OCI-M2 (cell line): ENCODE results near the gene MLLT1.

Source experiments
- DNase-seq: peaks from one replicate; lab custom pipeline; 2025; ENCODE audit not compliant: unreplicated experiment; lab: John Stamatoyannopoulos, UW

Gene MLLT1

DNA sequence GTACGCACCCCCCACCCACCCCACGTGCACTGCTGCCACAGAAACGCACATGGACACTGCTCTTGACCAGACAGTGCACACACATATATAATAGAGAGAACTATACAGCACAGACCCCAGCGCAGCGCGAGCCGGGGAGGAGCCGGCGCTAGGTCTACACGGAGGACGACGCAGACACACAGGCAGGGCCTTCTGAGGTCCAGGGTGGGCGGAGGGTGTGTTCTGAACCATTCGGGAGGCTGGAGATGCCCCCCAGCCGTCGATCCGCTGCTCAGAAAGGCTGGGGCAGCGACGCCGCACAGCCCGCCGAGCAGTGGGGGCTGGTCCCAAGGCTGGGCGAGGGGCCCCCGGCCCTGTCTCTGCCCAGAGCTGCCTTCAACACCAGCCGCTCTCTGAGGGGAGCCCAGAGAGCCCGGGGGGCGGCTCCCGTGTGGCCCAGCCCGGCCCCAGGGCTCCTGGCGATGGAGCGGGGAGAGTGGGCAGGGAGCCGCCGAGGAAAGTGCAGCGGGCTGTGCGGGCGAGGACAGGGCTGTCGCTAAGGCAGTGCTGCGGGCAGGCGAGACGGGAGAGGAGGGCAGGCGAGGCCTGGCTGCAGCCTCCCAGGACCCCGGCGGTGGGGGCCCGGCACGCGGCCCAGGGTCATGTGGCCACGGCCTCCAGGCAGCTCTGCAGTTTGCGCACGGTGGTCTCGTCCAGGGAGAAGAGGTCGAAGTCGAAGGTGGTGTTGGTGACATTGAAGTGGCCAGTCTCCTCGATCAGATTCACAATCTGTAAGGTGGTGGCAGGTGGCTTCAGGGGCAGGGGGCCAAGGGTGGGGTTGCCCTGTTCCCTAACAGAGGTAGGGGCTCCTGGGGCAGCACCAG is 67.1 kb downstream of the MLLT1 start:
- DNase-seq, result no peak

DNA sequence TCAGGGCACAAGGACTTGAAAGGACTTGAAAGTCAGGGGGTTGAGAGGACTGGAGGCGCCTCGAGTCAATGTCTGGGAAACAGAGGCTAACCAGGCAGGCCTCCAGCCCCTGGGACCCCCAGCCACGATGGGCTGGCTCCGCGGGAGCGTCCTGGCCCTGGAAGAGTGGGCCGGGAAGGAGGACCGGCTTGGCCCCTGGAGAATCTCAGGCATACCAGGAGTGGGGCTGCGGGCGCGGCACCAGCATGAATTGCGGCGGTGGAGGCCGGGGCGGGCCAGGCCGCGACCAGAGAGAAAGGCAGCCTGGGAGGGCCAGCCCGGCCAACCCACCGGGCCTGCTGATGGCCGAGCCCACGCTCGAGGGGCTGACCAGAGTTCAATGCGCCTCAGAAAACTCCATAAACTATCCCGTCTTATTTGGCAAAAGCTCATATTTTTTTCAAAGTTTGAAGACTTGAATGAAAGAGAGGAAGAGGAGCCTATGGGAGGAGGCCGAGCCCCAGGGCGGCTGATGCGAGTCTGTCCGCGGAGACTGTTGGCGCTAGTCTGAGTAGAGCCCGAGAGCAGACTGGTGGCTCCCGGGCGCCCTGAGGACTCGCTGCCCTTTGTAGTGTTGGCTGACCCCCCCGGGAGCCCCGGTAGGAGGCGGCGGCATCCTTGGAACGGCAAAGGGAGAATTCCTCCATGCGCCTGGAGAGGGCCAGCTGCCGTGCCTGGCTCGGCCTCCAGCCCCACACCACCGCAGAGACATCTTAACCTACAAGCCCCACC is 68.0 kb downstream of the MLLT1 start:
- no peak for DNase-seq

DNA sequence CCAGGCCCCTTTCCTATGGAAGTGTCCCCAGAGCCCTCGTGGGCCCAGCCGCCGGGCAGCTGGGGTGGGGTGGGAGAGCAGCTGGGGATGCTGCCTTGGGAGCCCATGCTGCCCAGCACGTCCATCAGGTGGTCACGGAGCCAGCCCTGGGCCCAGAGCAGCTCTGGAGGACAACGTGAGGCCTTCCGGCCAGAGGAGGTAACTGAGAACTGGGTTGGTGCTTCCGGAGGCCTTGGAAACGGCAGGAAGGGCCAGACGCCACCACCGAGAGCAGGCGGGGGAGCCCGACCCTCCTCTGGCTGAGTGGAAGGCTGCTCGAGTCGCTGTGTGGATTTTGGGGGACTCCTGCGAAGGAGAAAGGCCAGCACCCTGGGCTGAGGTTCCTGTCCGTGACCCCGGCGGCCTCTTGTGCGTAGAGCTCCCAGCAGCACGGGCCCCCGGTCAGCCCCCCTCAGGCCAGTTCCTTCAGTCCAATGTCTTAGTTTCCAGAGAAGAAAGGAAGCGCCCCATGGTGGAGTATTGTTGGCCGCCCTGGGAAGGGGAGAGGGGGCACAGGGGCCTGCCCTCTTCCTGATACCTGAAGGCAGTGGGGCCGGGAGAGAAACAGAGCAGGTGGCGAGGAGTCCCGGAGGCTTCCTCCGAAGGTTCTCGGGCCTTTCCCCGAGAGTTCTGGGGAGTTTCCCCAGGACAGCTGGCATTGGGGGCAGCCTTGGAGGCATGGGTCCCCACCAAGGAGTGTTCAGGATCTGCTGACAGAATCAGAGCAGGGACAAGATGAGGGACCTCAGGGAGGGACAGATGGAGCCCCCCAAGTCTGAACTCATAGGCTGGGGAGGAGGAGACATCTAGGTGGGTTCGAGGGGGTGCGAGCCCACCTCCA is 68.8 kb downstream of the MLLT1 start:
- DNase-seq, result no peak

DNA sequence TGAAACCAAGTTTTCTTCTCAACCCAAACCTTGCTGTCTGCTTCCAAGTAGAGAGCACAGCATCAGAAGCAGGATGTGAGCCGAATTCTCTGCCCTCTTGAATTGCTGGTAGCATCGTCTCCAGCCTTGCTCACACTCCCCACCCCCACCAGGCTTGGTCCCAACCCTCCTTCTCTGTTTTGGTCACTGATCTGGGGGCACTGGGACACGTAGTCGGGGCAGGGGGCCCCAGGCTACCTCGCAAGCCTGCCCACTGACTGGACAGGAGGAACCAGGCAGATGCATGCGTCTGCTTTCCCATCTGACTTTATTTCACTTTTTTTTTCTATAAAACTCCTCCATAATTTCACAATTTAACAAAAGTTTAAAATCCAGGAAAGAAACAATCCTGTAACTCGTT is 69.7 kb downstream of the MLLT1 start:
- no peak for DNase-seq

DNA sequence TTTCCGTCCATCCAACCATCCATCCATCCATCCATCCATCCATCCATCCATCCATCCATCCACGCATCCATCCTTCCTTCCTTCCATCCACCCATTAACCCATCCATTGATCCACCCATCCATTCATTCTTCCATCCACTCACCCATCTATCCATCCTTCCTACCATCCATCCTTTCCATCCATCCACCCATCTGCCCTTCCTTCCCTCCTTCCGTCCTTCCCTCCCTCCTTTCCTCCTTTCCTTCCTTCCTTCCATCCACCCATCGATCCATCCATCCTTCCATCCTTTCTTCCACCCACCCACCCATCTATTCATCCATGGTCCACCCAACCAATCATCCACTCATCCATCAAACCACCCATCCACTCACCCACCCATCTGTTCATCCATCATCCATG is 70.1 kb downstream of the MLLT1 start:
- no peak for DNase-seq

DNA sequence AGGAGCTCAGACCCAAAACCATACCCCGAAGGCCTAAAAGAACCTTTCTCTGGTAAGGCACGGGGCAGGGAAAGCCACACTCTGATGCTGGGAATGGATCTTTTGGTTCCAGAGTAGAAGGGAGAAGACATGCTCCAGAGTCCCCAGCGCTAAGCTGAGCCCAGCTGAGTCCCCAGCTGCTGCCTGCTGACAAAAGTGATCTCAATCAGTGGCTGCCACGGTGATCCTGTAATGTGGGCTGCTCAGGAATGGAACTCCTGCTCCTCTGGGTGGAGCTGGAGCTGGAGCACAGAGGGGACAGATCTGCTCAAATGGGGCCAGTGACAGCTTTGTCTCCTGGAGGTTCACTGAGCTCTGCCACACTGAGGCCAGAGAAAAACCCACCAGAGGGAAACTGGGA is 70.5 kb downstream of the MLLT1 start:
- DNase-seq, result no peak

DNA sequence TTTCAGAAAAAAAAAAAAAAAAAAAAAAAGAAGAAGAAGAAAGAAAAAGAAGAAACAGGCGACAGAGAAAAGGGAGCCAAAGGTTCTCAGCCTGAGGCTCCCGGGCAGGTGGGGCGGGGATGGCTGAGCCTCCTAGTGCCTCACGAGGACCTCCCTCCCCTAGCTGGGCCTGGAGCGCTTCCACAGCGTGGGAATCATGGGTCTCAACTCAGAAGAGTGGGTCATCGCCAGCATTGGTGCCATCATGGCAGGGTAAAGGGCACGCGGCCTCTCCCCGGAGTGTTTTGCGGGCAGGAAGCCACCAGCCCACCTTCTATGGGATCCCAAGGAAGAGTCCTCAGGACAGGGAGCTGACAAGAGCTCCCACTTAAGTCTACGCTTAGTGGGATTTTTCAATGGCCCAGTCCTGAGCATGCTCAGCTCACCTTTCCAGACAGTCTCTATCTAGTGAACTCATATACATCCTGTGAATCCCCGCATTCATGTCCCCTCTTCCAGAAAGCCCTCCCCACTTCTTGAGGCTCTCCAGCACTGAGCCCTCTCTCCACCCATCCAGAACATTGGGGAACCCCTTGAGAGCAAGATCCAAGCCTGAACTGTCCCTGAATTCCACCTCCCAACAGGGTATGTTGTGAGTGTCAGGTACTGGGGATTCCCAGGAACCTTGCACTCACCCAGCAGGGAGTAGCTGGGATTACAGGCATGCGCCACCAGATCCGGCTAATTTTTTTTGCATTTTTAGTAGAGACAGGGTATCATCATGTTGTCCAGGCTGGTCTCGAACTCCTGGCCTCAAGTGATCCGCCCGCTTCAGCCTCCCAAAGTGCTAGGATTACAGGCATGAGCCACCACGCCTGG is 74.7 kb downstream of the MLLT1 start:
- no peak for DNase-seq

DNA sequence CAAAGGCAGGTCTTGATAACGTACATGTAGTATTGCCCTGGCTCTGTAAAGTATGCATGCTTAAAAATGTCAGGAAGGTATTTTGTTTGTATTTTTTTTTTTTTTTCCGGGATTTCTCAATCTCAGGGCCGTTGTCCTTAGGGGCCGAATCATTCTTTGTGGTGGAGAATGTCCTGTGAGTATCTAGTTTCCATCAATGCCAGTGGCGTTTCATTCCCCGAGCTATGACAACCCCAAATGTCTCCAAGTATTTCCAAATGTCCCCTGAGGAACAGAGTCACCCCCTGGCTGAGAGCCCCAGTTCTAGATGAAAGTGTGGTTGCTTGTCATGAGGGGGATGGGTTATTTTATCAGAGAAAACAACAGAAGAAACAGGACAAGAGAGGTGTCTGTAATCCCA is 75.6 kb downstream of the MLLT1 start:
- DNase-seq, result no peak

DNA sequence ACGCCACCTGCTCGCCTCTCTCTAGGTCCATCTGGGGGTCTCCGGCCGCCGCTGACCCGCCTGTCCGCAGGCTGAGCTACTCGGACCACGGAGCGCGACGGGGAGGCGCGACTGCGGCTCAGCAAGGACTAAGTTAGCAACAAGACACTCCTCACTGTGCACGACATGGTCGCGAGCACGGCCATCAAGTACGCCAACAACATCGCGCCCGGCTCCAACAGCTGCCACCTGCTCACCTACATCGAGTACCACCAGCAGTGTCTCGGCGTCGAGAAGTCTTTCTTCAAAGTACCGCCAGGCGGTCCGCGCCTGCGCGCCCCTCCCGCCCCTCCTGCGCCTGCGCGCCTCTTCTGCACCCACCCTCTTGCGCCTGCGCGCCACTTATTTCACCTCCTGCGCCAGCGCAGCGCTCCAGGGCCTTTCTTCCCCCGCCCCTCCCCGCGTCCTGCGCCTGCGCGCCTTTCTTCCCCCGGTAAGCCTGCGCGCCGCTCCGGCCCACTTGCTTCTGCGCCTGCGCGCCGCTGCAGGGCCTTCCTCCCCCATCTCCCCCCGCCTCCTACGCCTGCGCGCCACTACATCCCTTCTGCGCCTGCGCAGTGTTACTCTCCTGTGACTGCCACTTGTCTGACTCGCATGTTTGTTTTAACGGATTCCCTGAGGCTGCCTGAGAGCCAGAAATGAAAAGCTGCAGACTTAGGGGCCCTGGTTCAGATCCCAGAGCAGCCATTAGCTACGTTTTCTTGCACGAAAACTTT is 80.4 kb downstream of the MLLT1 start:
- peak; percentile 94 for DNase-seq

DNA sequence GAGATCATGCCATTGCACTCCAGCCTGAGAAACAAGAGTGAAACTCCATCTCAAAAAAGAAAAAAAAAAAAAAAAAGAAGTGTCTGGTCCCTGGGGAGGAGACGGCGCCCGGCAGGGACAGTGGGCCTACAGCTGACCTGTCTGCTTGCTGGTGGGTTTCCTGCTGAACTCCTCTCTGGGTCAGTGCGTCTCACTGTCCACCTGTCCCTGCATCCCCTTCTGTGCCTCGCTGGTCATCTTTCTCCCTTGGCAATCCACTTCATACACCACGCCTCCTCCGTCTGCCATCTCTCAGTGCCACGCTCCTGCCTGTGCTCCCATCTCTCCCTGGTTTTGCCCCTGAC is 80.9 kb downstream of the MLLT1 start:
- no peak for DNase-seq

DNA sequence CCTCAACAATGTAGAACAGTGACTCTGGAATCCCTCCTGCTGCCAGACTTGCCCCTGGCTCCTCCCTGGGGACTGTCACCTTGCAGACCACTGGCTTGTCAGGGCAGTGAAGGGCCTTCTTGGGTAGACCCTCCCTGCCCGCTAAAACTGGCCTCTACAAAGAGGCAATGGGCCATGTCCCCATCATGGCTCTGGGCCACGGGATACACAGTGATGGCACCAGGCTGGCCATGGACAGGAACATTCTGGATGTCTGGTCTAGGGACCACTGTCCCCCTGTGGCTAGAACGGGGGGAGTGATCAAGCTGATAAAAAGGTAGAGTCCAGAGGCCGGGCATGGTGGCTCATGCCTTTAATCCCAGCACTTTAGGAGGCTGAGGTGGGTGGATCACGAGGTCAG is 83.4 kb downstream of the MLLT1 start:
- DNase-seq, result no peak

DNA sequence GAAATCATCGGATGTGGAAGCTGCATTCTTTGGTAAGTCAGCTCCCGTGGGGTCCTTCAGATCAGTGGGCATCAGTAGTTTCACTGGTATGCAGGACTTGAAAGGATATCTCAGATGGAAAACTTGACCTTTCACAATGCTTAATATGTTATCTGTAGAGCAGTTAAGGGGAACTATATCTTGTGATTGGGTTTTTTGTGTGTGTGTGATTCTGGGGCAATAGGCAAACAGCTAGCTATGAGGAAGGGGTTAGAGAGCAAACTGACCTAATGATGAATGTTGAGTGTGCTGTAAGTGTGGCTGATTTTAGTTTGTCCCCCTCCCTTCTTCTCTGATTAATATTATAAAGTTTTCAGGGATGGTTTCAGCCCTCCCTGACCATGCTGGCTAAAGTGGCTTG is 91.0 kb downstream of the MLLT1 start:
- no peak for DNase-seq

DNA sequence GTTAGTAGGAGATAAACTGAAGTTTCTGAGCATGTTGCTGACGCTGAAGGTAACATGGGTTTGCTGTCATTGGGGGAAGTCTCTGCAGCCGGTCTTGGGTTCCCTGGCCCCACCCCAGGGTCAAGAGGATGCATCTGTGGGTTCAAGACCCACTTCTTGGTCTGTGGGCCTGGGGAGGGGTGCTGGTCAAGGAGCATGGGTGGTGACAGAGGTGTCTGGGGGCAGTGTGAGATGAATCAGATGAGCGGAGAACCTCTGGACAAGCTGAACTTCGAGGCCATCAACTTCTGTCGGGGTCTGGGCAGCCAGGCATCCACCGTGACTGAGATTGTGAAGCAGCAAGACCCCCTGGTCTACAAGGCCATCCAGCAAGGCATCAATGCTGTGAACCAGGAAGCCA is 92.4 kb downstream of the MLLT1 start:
- DNase-seq, result no peak

DNA sequence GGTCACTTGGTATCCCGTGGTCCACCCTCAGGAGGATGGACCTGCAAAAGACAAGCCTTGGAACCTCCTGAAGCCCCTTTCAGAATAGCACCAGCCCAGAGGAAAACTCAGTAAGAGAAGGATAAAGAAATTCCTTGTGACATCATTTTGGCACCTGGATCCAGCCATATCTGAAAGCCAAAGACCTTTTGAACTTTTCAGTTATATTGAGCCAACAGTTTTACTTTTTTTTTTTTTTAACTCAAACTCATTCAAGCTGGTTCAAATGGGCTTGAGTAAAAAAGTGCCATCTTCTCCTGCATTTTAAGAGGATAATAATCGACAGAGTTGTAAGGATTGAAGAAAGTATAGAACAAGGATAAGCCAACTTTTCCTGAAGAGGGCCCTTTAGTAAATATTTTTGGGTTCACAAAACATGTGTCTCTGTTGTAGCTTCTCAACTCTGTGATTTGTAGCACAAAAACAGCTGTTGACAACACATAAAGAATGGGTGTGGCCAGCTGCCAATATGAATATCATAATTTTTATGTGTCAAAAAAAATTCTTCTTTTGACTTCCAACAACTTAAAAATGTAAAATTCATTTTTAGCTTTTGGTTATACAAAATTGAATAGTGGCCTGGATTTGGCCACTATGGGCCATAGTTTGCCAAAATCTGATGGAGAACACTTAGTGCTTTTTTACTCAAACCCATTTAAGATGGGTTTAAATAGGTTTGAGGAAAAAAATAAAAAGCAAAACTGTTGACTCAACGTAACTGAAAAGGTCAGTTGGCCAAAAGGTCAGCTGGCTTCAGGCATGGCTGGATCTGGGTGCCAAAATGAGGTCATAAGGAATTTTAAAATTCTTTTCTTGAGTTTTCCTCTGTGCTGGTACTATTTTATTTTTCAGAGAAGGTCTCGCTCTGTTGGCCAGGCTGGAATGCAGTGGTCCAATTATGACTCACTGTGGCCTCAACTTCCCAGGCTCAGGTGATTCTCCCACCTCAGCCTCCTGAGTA is 93.6 kb downstream of the MLLT1 start:
- DNase-seq, result no peak

DNA sequence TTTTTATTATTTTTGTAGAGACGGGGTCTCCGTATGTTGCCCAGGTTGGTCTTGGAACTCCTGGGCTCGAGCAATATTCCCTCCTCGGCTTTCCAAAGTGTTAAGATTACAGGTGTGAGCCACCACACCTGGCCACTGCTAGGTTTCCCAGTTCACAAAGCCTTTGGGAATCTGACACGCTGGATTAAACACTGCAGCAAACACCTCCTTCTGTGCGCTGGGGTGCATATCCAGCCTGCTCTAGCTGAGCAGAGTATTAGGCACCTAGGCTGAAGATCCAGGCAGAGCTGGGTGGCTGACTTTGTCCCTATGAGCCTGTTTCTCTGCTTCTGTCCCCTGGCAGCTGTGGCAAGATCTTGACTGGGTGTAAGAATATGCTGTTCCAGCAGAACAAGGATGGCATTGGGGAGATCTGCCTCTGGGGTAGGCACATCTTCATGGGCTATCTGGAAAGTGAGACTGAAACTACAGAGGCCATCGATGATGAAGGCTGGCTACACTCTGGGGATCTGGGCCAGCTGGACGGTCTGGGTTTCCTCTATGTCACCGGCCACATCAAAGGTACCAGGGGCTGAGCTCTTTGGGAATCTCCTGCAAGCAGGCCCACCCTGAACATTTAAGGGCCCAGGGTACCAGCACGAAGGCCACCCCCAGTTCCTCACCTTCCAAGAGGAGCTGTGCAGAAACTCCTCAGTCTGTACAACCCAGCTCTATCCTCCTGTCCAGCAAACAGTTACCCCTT is 94.5 kb downstream of the MLLT1 start:
- no peak for DNase-seq

DNA sequence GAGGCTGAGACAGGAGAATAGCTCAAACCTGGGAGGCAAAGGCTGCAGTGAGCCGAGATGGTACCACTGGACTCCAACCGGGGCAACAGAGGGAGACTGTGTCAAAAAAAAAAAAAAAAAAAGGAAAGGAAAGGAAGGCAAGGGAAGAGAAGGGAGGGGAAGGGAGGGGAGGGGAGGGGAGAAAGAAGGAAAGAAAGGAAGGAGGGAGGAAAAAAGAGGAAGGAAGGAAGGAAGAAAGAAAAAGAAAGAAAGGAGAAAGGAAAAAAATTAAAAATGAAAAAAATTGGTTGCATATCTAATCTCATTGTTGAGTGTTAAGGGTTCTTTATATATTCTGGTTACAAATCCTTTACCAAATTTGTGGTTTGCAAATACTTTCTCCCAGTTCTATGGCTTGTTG is 98.7 kb downstream of the MLLT1 start:
- no peak for DNase-seq

DNA sequence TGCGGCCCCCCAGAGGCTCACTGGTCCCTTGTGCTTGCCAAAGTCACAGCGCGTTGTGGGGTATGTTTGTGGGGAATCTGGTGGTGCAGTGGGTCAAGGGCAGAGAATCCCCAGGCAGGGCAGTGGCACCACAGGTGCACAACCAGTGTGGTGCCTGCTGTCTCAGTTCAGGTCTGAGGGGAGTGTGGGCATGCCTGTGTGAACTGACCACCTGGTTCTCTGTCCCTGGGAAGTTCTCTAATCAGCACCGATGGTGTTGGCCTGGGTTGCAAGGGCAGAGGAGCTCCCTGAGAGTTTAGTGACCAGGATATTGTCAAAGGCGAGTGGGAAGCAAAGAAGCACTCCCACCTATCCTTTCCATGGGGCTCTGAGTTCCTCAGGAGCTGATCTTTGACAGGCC is 106.6 kb downstream of the MLLT1 start:
- DNase-seq, result no peak
